HL-60/S4 (cell line): ENCODE measurements around the gene TPP1.

Experiments
- in situ Hi-C: fragments of 300-500 bp; cut with MboI; formaldehyde crosslinking; loops from 2 replicates; pipeline ENCODE4 v1.14.3; 2022; ENCODE audit warnings: low sequenced_read_pairs

The TPP1 gene

DNA sequence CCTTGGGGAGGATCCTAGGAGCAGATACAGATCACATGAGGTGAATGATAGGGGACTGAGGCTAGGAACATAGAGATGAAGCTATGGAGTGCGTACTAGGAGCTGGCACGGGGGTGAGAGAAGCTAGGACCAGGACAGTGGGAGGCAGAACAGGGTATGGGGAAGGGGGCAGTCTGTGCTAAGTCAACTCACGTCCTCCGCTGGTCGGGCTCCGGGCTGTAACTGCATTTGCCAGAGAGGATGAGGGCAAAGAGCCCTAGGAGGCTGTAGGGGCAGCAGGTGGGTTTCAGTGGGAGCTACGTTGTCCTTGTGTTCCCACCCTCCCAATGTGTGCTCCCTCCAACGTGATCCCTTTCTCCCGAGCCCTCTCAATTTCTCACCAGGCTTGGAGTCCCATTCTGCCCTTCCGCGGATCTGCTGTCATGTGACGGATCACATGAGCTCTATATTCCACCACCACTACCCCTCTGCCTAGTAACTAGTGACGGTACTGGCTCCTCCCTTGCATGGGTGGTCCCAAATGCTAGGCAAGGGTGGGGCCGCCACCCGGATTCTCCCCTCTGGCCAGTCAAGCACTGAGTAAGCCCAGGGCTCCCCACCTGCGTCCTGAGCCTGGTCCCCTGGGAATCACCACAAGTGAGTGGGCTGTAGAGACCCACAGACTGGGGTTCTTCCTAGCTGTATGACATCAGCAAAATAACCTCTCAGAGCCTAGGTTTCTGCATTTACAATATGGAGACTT lies at the start of gene TPP1:
Gene TPP1 (minus strand): TSS at position 419 of the 742 bp plus-strand sequence. CDS start 22 bp downstream, at position 397.
- in situ Hi-C loops, result loop anchor here (10.0 kb wide), 1 partner anchor 56 kb away; no protein-coding TSS in a partner anchor

DNA sequence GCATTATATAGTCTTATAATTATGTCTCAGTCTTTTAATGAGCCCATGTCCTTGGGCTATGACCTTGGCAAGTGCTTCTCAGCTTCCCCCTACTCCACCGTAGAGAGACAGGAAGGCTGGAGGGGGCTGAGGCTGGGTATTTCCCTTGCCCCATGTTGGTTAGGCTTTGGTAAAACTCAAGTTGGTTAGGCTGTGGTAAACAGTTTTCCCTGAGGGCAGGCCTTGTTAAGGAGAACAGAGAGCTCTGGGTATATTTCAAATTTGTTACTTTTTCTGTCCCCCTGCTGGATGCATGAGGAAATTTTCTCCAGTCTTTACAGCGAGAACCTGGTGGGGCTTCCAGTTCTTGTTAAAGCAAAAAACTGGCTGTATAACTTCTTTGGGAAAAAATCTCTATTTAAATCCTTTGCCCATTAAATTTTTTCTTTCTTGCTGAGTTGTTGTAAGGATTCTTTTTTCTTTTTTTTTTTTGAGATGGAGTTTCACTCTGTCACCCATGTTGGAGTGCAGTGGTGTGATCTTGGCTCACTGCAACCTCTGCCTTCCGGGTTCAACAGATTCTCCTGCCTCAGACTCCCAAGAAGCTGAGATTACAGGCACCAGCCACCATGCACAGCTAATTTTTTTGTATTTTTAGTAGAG lies 48.6 kb upstream of the TPP1 start:
- in situ Hi-C loops, result no loop called here

DNA sequence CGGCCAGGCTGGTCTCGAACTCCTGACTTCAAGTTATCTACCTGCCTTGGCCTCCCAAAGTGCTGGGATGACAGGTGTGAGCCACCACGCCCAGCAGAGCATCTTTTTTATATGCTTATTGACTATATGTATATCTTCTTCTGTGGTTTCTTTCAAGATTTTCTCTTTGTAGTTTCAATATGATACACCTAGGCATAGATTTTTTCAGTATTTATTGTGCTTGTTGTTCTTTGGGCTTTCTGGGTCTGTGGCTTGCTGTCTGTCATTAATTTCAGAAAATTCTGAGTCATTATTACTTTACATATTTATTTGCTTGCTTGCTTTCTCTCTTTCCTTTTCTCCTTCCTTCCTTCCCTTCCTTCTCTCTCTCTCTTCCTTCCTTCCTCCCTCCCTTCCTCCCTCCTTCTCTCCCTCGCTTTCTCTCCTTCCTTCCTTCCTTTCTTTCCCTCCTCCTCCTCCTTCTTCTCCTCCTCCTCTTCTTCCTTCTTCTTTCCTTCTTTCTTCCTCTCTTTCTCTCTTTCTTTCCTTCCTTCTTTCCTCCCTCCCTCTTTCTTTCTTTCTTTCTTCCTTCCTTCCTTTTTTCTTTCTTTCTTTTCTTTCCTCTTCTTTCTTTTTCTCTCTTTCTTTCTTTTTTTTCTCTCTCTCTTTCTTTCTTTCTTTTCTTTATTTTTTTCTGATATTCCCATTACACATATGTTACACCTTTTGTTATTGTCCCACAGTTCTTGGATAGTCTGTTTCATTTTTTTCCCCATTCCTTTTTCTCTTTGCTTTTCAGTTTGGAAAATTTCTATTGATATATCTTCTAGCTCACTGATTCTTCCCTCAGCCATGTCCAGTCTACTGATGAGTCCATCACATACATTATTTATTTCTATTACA lies 47.3 kb upstream of the TPP1 start:
- in situ Hi-C loops, result no loop called here

DNA sequence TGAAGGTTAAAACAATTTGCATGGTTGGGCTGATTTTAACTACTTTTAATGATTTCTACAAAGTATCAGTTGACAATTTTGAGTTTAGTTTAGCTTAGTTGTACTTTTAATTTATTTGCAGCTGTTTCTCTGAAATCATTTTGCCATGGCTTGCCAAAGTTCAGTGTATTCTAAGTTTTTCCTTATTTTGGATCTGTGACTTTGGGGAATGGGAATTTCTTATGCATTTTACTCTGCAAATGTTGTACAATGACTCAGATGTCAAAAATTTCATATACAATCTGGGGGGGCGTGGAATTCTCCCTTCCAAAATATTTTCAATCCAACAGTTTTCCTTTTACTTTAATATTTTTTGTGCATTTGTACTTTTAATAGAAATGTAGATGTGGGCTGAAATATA lies 45.3 kb upstream of the TPP1 start:
- in situ Hi-C loops, result no loop called here

DNA sequence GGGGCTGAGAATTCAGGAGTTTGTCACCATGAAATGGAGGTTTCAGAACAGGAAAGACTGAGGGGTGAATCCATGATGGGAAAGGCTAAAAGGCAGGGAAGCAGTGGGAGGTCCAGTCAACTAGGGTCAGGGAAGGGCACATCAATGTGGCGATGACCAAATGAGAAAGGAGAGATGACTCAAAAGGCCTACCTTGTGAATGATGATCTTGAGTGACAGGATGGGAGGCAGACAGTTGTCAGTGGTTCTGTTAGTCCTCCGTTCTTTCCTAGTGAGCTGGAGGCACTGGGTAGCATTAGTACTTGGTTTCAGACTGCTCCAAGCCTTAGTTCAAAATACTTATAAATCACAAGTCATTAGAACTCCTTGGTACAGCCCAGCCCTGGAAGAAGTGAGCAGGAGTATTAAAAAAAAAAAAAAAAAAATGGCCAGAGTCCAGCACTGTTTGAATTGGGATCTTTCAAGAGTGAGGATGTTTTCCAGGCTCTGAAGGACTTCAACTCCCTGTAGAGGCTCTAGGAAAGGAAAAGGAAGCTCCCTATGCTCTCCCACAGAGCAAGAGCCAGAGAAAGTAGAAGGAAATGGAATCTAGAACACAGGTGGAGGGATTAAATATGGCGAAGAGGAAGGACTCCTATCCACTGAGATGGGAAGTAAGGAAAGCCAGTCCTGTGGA lies 44.7 kb upstream of the TPP1 start:
- in situ Hi-C loops, result no loop called here

DNA sequence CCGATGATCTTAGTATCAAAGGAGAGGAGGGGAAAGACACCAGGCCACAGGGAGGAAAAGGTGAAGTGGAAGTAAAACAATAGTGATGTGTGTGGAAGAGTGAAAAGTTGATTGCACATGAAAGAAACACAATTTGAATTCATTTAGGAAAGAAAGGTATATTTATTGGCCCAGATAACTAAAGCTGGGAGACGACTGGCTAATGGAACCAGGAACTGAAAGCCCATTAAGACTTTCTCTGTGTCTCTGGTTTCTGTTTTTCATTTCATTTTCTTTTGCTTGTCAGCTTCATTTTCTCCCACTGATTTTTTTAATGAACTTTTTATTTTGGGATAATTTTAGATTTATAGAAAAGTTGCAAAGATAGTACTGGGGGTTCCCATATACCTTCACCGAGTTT lies 41.5 kb upstream of the TPP1 start:
- in situ Hi-C loops, result no loop called here

DNA sequence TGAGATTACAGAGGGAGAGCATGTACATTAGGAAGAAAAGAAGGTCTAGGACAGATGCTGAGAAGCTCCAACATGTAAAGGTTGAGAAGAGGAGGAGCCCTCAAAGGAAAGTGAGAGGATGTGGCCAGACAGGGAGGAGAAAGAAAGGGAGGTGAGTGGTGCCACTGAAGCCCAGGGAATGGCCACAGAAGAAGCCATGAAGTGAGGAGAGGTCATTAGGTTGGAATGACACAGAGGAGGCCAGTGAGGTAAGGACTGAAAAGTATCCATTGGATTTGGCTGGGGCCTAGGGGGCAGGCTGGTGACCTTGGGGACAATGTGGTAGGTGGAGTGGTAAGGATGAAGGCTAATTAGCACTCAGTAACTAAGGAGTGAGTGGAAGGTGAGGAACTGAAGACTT lies 39.4 kb upstream of the TPP1 start:
- in situ Hi-C loops, result no loop called here

DNA sequence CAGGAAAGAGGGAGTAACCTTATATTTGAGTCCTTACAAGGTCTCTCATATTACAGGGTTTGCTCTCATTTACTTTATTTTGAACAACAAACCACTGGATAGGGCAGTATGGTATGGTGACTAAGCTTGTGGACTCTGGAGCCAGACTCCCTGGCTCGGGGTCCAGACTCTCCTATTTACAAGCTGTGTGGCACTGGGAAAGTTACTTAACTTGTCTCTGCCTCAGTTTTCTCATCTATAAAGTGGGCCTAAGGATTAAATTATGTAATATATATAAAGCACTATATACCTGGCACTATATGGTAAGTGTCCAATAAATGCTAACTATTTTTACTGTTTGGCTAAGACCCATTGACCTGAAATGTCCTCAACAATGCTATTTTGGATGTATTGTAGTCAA lies 38.1 kb upstream of the TPP1 start:
- in situ Hi-C loops, result no loop called here

DNA sequence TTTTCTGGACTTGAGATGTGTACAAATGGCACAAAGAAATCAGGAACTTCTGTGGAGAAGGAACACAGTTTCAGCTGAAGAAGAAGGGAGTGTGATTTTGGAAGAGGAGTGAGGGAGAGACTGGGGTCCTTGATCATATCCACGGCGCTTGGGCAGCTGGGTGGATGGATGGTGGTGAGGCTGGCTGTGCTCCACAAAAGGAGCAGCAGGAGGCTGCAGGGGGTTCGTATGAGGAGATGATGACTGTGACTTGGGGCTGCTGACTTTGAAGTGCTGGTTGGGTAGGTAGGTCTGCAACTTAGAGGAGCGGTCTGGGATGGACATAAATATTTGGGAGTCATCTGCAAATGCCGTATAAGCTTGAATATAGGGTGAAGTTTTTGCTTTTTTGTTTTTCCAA lies 37.7 kb upstream of the TPP1 start:
- in situ Hi-C loops, result no loop called here

DNA sequence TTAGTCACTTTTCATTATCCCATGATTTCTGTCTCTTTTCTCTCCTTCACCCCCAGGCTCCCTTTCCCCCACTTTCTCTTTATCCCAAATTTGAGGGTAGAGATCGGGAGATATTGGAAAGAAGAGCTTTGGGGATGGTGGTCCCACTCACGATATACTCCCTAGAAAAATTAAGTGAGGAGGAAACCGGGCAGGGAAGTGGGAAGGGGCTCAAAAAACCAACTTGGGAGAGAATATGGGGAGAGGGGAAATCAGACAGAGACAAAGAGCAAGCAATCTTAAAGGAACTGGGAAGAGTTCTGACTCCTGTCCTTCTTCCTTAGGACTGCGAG lies 37.3 kb upstream of the TPP1 start:
- in situ Hi-C loops, result no loop called here

DNA sequence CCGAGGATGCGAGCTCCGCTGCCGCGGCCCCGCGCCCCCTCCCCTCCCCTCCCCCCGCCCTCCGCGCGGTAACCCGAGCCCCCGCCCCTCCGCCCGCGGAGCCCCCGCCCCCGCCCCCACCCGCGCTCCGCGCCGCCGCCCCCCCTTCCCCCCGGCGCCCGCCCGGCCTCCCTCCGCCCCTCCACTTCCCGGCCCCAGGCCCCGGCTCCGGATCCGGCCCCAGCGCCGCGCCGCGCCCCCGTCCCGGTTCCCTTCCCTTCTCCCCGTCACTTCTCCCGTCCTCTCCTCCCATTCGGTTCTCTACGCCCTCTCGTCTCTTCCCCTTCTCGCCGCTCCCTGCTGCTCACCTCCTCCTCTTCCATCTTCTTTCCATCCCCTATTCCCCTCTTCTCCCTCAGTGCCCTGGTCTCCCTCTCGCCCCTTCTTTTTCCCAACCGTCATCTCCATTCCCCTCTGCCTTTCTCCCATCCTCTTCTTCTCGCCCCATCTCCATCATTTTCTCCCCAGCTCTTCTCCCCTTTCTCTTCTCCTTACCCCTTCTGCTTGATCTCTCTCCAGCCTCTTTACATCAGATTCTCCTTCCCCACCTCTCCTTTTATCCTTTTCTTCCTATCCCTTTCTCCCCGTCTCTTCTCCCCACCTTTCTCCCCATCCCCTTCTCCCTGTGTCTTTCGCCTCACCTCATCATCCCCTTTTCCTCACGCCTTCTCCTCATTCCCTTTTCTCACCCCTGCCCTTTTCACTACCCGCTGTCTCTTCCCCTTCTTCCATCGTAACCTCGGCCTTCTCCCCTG lies 36.8 kb upstream of the TPP1 start, which contains the start of gene DCHS1:
Gene DCHS1 (minus strand): TSS at position 20 of the 794 bp plus-strand sequence. CDS start 14,196 bp downstream, outside the sequence.
- in situ Hi-C loops, result no loop called here

DNA sequence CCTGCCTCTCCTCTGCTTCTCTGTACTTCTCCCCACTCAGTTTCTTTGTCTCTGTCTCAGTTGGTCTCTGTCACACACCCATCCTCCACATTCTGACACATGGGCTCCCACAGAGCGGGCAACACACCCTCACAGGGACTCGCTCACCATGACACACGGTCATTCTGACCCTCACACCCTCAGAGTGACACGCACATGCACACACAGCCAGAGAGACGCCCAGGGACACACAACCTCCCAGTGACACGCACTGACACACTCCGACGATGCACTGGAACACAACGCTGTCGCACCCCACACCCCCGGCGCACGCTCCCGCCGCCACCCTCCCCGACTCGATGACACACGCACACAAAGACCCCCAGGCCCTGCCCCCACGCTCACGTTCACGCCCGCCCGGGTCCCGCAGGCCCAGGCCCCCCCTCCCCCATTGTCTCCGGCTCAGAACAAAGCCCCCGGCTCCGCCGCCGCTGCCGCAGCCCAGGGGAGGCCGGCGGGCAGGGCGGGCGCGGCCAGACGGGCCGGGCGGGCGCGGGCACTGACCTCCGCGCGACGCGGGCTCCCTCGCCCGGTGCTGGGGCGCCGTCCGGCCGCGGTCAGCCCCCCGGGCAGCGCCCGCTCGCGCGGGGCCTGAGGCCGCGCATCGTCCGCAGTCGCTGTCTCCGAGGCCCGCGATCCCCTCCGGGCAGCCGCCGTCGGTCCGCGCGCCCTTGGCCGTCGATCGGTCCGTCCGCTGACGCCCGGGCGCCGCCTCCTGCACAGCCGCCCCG lies 36.0 kb upstream of the TPP1 start:
- in situ Hi-C loops, result no loop called here

DNA sequence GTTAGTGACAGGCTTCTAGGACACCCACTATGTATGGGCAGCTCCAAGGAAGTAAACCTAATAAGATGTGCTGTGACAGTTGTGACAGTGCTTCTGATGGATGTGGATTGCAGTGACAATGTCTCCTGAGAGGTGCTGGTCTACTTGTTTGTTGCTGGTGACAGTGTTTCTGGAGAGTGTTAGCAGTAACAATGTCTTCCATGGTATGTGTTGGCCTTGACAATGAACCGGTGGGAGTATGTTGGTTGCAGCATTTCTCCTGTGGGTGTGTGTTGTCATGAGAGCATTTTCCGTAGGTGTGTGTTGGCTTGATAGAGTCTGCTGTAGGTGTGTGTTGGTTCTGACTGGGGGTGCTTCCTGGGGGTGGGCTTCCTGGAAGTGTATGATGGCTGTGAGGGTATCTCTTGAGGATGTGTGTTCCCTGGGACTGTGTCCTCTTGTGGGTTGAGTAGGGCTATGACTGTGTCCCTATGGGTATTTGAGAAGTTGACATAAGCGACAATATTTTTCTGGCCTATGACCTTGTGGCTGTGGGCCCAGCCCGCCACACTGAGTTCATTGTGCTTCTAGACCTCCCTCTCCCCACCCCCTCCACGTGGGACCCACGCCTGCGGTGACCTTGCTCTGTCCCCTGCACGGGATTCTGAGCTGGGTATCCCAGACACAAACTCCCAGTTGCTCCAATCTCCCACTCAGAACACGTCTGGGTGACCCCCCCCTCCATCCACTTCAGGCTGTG lies 35.2 kb upstream of the TPP1 start:
- in situ Hi-C loops, result no loop called here

DNA sequence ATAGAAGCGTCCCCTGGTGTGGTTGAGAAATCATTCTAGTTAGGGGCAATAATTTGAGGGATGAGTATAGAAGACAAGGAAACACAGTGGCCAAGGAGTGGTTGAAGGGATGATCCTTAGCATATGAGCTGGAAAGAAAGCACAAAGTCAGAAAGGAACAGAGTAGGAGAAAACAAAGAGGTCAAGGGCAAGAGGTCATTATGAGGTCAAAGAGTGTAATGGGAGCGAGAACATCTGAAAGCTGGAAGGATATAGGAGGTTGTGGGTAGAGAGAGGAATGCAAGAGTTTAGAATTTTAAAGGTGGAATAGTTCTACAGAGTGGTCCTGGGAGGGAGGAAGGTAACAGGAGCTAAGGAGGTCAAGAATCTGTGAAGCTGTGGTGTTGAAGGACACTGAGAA lies 34.4 kb upstream of the TPP1 start:
- in situ Hi-C loops, result no loop called here

DNA sequence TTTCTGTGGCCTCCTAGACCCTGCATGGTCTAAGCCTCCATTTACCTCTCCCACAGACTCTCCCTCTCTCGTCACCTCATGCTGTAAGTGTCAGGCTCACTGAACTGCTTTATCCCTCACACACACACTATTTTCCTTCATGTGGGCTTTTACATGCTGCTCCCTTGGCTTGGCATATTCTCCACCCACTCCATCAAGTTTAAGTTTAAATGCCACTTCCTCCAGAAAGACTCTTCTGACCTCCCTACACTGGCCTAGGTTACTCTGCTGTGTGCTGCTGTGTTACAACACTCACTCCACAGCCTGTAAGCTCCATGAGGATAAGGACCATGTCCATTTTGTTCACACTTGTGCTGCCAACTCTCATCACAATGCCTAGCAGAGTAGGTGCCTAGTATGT lies 33.9 kb upstream of the TPP1 start:
- in situ Hi-C loops, result no loop called here

DNA sequence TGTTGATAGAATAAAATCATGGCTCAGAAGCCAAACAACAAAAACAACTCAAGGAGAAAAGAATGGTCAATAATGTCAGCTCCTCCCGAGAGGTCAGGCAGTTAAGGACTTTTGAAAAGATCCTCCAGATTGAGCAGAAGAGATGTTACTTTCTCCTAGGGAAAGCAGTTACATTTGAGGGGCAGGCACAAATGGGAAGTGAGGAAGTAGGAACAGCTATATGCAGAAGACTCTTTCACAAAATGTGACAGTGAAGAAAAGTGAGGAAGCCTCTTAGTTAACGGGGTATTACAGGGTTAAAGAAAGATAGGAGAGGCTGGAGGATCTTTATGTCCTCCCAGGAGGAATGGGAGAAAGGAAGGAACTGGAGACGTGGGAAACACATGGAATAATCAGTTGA lies 33.0 kb upstream of the TPP1 start:
- in situ Hi-C loops, result no loop called here

DNA sequence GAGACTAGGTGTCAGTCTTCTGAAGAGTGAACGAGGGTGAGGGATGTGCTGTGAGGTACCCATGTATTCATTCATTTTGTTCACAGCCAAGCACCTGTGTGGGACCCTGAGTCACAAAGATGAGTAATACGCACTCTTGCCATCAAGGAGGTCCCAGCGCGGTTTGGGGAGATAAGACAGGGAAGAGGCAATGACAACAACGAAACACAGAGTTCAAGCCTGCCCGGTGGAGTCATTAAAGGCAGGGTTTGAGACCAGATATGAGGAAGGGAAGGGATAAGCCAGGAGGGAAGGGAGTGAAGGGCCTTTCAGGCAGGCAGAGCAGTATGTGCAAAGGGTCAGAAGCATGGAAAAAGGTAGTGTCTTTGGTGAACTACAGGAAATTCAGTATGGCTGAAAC lies 31.8 kb upstream of the TPP1 start:
- in situ Hi-C loops, result no loop called here

DNA sequence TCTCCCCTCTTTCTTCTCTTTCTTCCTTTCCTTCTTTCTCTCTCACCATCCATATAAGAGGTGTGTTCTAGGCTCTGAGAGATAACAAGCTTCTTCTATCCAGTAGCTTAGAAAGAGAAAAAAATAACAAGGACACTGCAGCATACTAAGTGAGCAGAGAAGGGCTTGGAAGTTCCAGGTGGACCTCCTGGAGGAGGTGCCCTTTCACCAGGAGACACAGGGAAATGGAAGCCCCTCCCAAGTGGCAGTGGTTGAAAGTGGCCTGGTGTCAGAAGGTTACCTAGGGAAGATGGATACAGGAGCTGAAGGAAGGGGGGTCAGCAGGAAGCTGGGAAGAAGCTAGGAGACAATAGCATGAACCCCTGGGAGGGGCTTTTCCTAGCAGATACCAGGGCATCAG lies 30.9 kb upstream of the TPP1 start:
- in situ Hi-C loops, result no loop called here

DNA sequence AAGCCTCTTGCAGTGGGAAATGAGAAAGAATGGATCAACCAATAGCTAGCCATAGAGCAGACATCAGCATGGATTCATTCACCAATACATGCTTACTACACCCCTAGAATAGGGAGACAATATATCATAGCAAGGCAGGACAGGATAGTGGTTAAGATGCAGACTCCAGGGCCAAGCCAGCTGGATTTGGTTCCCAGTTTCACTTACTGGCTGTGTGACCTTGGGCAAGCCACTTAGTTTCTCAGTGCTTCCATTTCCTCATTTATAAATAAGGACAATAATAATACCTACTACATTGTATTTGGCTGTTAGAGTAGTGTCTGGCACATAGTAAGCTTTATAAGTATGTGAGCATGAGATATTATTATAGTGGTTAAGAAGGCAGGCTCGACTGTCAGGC lies 29.3 kb upstream of the TPP1 start:
- in situ Hi-C loops, result no loop called here
